Measurements from ENCODE around the gene PNMT. TPM values are rescaled to one million over a fixed set of nuclear protein-coding genes. Genes with fewer than 3 reads are reported as not detected.

The PNMT gene
- total RNA-seq, 2 experiments from 2014 or later: not detected

Other genes starting within 250 kb of the PNMT start
- gene MED1, start 217.2 kb upstream of the PNMT start, total RNA-seq (2014; rRNA removed; shearing (Covaris generic)): 32.2 and 33.9 TPM in 2 replicates
- gene MED1, start 217.2 kb upstream of the PNMT start, total RNA-seq (2022): 73.2 and 73.4 TPM in 2 replicates
- 55.9 and 72.0 TPM in 2 replicates for gene CDK12, start 207.0 kb upstream of the PNMT start, total RNA-seq (2014; rRNA removed; shearing (Covaris generic))
- gene CDK12, start 207.0 kb upstream of the PNMT start, total RNA-seq (2022): 89.5 and 100 TPM in 2 replicates
- not detected in 2 replicates for gene NEUROD2, start 60.5 kb upstream of the PNMT start, total RNA-seq (2014; rRNA removed; shearing (Covaris generic))
- gene NEUROD2, start 60.5 kb upstream of the PNMT start, total RNA-seq (2022): not detected in 2 replicates
- gene PPP1R1B, start 41.5 kb upstream of the PNMT start, total RNA-seq (2014; rRNA removed; shearing (Covaris generic)): not detected in 2 replicates
- not detected in 2 replicates for gene PPP1R1B, start 41.5 kb upstream of the PNMT start, total RNA-seq (2022)
- 33.7 and 36.5 TPM in 2 replicates for gene STARD3, start 31.3 kb upstream of the PNMT start, total RNA-seq (2014; rRNA removed; shearing (Covaris generic))
- 54.2 and 62.1 TPM in 2 replicates for gene STARD3, start 31.3 kb upstream of the PNMT start, total RNA-seq (2022)
- gene TCAP, start 3.1 kb upstream of the PNMT start, total RNA-seq (2014; rRNA removed; shearing (Covaris generic)): 1.5 and 9.4 TPM in 2 replicates
- 2.7 TPM in 2 replicates for gene TCAP, start 3.1 kb upstream of the PNMT start, total RNA-seq (2022)
- gene PGAP3, start 19.6 kb downstream of the PNMT start, total RNA-seq (2014; rRNA removed; shearing (Covaris generic)): 4.5 and 8.7 TPM in 2 replicates
- gene PGAP3, start 19.6 kb downstream of the PNMT start, total RNA-seq (2022): 9.2 and 12.4 TPM in 2 replicates
- 5.8 and 6.5 TPM in 2 replicates for gene ERBB2, start 31.6 kb downstream of the PNMT start, total RNA-seq (2014; rRNA removed; shearing (Covaris generic))
- 11.4 and 14.6 TPM in 2 replicates for gene ERBB2, start 31.6 kb downstream of the PNMT start, total RNA-seq (2022)
- gene MIEN1, start 62.1 kb downstream of the PNMT start, total RNA-seq (2014; rRNA removed; shearing (Covaris generic)): 77.3 and 89.9 TPM in 2 replicates
- gene MIEN1, start 62.1 kb downstream of the PNMT start, total RNA-seq (2022): 55.4 and 59.4 TPM in 2 replicates
- gene GRB7, start 69.5 kb downstream of the PNMT start, total RNA-seq (2014; rRNA removed; shearing (Covaris generic)): 0.25 and 0.31 TPM in 2 replicates
- not detected in 2 replicates for gene GRB7, start 69.5 kb downstream of the PNMT start, total RNA-seq (2022)
- 44.7 and 54.7 TPM in 2 replicates for gene IKZF3, start 195.9 kb downstream of the PNMT start, total RNA-seq (2014; rRNA removed; shearing (Covaris generic))
- 125 and 134 TPM in 2 replicates for gene IKZF3, start 195.9 kb downstream of the PNMT start, total RNA-seq (2022)
- not detected in 2 replicates for gene ZPBP2, start 199.7 kb downstream of the PNMT start, total RNA-seq (2014; rRNA removed; shearing (Covaris generic))
- not detected in 2 replicates for gene ZPBP2, start 199.7 kb downstream of the PNMT start, total RNA-seq (2022)